ENCODE data around the gene CYB5R4.
"Not testable (repeated sequence)": the region's sequence is repeated elsewhere in the genome, so short reads cannot be mapped to it uniquely, and the experiment has no call there.

Gene CYB5R4

DNA sequence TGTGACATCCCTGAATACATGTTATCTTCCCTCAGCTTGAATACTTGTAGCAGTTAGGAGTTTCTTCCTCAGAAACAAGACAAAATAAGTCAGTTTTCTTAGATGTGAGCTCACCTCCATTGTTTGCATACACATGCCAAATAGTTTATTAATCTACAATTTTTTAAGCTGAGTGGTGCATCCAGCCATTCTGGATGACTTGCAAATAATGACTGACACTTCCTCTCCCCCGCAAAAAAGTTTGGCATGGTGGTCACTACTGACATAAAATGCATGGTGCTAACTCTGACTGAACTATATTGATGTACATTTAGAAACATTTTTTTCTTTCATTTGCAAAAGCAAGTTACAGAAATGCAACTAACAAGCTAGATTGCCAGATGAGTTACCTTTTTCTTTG lies 55.5 kb downstream of the CYB5R4 start:
- DNase-seq (ENCODE audit: low read depth), result no peak

DNA sequence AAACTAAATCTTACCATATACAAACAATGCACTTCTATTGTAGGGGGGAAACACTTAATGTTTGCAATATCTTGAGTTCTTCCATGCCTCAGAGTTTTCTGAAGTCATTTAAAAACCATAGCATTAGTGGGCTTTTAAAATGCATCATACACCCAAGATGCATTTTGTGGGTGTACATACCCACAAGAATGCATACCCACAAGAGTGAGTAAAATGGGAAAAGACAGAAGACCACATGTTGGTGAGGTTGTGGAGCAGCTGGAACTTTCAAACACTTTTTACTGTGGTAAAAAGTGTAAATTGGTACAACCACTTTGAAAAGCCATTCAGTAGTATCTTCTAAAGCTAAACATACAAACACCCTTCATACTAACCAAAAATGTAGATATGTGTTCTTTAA lies 57.5 kb downstream of the CYB5R4 start:
- no peak for DNase-seq (ENCODE audit: low read depth)

DNA sequence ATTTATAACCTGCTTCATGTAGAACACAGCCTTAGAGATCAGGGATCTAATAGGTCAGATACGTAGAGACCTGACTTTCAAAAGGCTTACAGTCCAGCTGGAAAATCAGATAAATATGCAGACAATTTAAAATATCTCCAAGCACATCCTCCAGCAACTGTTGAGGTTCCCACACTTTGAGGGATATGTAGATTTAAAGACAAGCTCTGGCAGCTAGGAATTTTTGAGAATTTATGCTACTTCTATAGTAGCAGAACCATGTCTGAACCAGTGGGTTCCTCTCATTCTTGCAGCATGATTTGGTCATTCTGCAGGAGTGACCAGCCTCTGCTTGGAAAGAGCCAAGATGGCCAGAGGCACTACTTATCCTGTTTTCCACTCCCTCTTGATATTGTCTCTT lies 60.5 kb downstream of the CYB5R4 start:
- DNase-seq (ENCODE audit: low read depth), result peak; percentile 1

DNA sequence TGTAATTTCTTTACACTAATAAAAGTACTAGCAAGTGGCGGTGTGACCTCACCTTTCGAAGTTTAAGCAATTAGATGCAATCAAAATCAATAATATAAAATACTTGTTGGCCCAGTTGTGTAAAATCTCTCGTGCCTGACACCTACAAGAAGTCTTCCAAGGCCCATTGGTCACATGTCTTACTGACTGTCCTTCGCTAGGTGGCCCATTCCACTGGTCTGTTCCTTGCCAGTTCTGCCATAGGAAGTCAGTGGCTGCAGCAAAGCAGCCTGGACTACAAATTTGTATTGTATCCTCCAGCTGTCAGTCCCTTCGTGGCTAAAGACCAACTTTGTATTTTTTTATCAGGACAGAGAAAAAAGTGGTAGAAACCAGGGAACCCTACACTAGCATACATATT lies 61.8 kb downstream of the CYB5R4 start:
- DNase-seq (ENCODE audit: low read depth), result no peak

DNA sequence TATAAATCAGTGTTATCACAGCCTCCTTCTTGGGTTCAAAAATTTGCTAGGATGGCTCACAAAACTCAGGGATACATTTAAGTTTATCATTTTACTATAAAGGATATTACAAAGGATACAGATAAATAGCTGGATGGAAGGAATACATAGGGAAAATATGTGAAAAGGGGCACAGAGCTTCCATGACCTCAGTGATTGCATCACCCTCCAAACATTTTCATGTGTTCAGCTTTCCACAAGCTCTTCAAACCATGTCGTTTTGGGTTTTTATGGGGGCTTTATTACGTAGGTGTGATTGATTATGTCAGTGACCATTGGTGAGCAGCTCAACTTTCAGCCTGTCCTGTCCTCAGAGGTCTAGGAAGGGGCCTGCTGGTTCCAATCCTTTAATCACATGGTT lies 68.0 kb downstream of the CYB5R4 start:
- no peak for DNase-seq (ENCODE audit: low read depth)

DNA sequence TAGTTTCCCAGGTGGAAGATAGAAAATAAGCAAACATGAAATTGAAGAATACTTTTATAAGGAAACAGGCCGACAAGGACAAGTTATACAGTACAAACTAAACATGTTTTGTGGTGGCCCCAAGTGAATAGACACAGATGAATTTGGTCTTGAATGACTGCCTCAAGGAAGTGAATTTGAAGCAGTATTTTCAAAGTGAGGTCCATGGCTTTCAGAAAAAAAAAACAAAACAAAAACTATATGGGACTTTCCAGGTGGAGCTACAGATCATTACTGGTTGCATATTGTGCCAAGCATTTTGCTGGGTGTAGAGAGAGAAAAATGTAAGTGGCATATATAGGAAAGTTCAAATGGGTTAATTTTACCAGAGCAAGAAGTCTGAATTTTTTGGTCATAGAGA lies 68.8 kb downstream of the CYB5R4 start:
- no peak for DNase-seq (ENCODE audit: low read depth)

DNA sequence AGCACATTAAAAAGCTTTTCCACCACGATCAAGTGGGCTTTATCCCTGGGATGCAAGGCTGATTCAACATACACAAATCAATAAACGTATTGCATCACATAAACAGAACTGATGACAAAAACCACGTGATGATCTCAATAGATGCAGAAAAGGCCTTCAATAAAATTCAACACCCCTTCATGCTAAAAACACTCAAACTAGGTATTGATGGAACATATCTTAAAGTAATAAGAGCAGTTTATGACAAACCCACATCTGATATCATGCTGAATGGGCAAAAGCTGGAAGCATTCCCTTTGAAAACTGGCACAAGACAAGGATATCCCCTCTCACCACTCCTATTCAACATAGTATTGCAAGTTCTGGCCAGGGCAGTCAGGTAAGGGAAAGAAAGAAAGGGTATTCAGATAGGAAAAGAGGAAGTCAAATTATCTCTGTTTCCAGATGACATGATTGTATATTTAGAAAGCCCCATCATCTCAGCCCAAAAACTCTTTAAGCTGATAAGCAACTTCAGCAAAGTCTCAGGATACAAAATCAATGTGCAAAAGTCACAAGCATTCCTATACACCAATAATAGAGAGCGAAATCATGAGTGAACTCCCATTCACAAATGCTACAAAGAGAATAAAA lies 86.8 kb downstream of the CYB5R4 start:
- not testable (repeated sequence) for DNase-seq (ENCODE audit: low read depth)

DNA sequence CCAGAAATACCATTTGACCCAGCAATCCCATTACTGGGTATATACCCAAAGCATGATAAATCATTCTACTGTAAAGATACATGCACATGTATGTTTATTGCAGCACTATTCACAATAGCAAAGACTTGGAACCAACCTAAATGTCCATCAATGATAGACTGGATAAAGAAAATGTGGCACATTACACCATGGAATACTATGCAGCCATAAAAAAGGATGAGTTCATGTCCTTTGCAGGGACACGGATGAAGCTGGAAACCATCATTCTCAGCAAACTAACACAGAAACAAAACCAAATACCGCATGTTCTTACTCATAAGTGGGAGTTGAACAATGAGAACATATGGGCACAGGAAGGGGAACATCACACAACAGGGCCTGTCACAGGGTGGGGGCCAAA lies 88.5 kb downstream of the CYB5R4 start:
- not testable (repeated sequence) for DNase-seq (ENCODE audit: low read depth)

DNA sequence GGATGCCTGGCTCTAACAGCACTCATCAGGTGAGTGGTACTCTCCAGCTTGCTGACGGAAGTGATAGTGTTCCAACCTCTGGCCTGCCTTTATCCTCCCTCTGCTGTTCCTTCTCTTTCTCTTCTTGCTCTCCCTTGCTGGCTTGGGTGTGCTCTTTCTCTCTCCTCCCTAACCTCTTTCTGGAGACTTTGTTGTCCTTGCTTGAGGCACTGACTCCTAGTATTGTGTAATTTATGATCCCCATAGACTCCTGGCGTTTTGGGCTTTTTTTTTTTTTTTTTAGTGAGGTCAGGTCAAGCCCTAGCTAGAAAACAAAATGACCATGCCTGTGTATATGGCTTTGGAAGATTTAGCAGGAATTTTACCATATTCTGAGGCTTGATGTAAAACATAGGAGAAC lies 89.4 kb downstream of the CYB5R4 start:
- DNase-seq (ENCODE audit: low read depth), result no peak

DNA sequence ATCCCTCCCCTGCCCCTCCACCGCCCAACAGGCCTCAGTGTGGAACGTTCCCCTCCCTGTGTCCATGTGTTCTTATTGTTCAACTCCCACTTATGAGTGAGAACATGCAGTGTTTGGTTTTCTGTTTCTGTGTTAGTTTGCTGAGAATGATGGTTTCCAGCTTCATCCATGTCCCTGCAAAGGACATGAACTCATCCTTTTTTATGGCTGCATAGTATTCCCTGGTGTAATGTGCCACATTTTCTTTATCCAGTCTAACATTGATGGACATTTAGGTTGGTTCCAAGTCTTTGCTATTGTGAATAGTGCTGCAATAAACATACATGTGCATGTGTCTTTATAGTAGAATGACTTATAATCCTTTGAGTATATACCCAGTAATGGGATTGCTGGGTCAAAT lies 91.9 kb downstream of the CYB5R4 start:
- not testable (repeated sequence) for DNase-seq (ENCODE audit: low read depth)

DNA sequence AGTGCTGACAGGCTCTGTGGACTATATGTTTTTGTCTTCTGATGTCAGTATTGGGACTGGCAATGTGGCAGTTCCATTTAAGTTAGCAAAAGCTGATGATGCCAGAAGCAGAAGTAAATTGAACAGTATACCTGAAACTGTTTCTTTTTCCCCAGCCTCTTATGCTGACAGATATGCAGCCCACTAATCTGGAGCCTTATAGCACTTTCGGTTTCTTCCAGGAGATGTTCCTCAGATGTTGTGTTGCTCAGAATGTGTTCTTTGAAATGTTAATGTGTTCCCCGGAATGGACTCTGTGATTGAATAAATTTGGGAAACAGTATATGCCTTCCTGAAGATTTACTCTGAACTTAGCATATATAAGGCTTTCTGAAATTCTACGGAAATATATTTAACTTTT lies 93.3 kb downstream of the CYB5R4 start:
- no peak for DNase-seq (ENCODE audit: low read depth)

DNA sequence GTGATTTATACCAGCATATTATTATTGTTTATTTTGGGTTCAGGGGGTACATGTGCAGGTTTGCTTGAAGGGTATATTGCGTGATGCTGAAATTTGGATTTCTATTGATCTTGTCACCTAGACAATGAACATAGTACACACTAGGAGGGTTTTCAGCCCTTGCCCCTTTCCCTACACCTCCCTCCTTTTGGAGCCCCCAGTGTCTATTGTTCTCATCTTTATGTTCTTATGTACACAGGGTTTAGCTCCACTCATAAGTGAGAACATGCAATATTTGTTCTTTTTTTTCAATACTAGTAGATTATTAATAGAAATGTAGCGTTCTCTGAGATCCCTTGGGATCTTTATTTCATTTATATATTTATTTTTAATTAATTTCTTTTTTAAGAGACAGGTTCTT lies 94.9 kb downstream of the CYB5R4 start:
- DNase-seq (ENCODE audit: low read depth), result no peak

DNA sequence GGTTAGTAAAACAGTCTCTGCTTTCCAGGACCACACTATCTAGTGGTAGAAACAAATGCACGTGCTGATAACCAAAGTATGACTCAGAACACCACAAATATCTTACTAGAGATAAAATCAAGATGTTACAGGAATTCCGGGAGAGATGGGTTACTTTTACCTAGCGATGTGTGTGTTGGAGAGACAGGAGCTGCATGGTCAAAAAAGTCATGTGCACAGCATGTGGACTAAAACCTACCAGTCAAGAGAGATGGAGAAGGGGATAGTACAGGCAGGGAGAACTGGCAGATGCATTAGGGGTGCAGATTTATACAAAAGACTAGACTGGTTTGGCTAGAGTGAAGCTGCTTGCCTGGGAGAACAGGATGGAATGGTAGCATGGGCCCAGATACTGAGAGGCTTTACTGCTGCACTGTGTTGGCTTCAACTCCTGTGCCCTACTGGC lies 98.8 kb downstream of the CYB5R4 start:
- DNase-seq (ENCODE audit: low read depth), result no peak

DNA sequence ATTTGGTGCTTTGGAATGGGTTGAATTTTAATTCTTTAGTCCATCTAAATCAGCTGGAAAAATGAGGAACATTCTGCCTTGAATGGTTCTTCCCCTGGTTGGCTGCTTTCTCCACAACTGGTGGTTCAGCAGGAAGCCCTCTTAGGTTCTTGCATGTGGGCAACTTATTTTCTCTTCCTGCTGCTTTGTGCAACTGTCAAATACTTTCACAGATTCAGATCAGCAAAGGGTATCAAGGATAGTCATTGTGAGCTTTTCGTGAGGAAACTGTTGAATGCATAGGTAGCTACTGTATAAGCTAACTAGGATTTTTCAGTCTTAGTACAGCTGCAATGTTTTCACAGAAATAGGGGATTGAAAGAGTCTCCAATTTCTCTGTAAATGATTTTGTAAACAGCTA lies 101.2 kb downstream of the CYB5R4 start:
- DNase-seq (ENCODE audit: low read depth), result no peak

DNA sequence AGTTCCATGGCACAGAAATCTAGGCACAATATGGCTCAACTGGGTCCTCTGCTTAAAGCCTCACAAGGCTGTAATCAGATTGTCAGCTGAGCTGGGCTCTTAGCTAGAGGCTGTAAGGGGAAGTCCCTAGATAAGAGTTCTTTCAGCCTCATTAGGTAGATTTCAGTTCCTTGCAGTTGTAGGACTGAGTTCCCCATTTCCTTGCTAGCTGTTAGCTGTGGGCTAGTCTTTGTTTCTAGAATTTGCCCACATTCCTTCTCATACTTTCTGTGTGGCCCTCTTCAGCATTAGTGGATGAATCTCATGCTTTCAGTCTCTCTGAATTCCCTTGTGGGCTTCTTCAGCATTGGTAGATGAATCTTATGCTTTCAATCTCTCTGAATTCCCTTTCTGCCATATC lies 103.1 kb downstream of the CYB5R4 start:
- no peak for DNase-seq (ENCODE audit: low read depth)

DNA sequence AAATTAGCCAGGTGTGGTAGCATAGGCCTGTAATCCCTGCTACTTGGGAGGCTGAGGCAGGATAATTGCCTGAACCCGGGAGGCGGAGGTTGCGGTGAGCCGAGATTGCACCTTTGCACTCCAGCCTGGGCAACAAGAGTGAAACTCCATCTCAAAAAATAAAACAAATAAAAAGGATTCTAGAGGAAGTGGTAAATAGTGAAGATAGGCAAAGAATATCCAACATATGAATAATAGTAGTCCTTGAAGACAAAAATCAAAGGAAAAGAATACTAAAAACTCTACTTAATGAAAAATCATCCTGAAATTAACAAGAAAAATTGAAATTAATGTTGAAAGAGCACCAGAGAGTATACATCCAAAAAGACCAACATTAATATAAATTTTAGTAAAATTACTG lies 107.0 kb downstream of the CYB5R4 start:
- DNase-seq (ENCODE audit: low read depth), result no peak

DNA sequence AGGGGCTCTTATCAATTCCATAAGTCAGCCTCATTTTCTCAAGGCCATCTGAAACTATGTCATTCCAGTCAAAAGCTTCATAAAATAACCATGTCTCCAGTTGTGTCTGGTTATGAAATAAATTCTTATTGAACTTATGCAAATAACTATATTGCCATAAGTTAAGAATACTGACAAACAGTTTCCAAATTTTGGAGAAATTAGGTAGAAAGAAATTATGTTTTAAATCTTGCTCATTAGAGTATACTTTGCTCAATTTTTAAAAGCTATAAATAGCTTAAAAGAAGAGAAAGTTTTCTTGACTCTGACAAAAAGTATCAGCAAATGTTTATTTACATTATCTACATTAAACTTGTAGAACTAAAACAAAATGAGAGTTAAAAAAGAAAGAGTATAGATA lies 111.1 kb downstream of the CYB5R4 start:
- DNase-seq (ENCODE audit: low read depth), result no peak

DNA sequence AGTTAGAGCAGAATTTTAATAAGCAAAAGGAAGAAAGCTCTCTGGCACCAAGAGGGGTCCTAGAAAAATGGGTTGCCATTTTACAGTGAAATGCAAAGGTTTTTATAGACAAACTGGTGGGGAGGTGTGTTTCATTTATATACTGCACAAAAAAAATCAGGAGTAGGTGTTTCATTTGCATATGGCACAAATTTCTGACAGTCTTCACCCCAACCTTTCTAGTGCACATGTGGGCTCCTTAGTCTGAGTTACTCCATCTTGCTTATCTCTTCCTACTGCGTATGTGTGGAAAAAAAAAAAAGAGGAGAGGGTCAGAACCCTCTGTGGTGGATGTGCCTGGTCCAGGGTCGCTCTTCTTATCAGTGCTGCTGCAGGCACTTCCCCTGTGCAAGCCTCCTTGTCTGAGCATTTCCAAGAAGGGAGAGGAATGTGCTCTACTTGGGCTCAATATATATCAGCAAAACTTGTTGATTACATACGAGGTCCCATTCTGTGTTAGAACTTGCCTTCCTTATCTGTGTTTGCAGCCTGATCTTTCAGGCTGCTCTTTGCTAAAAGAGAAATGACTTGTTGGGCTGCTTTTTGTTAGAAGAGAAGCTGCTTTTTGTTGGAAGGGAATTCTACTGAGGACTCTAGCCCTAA lies 115.0 kb downstream of the CYB5R4 start:
- no peak for DNase-seq (ENCODE audit: low read depth)

DNA sequence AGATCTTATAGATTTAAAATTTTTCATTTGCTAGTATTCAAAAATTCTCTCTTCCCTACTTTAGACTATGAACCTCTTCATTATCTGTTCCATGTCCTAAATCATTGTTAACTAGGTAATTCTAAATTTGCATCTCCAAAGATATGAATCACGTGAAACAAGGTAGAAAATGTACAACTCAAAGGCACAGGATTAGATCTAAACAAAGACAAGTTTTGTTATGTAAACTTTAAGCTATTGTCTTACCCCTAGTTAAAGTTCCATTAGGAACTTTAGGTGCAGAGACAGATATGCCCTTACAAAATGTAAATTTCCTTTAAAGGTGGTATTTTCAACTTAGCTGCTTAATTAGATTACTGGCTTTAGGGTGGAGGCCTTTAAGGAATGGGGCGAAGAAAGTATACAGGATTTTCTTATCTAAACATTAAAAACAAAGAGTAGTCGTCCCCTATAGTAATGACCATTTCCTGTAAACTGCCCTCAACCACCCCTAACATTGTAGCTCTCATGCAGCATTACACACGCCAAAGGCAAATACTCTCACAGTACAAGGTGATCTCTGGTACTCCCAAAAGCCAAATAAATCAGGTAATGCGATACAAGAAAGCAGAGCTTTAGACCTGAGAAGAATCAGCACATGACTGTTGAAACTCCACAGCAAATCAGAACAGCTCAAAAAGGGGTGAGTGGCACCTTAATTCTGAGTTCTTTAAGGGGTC lies 116.7 kb downstream of the CYB5R4 start:
- no peak for DNase-seq (ENCODE audit: low read depth)

DNA sequence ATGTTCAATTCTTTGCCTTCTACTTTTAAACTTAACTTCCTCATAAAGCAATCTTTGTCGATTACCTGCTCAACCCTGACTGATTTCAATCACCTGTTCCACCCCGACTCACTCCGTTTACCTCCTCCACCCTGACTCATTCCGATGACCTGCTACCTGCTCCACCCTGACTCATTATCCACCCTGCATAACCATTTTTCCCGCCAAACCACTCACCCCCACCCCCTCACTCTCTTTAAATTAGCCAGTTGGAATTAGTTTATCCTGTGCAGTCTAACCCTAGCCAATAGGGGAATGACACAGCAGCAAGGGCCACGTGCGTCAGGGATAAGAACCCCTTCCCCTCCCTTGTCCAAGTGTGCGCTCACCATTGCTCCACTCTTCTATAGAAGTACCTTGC lies 117.4 kb downstream of the CYB5R4 start:
- DNase-seq (ENCODE audit: low read depth), result no peak

DNA sequence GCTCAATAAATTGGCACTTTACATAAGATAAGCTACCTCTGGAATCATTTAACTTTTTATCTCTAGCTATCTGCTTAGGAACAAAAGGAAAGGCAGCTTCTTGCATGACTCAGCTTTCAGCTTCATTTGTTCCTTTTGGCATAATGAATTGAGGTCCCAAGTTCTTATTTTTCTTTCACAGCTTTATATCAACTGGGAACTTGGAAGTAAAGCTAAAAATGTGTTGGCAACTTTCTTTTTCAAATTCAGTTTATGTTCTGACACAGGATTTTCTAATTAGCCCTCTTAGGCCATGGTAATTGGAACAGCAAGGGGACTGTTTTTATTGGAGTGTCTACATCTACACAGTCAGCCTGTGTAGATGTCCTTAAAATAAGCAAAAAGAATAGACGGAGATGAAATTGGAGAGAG lies 118.8 kb downstream of the CYB5R4 start:
- no peak for DNase-seq (ENCODE audit: low read depth)

DNA sequence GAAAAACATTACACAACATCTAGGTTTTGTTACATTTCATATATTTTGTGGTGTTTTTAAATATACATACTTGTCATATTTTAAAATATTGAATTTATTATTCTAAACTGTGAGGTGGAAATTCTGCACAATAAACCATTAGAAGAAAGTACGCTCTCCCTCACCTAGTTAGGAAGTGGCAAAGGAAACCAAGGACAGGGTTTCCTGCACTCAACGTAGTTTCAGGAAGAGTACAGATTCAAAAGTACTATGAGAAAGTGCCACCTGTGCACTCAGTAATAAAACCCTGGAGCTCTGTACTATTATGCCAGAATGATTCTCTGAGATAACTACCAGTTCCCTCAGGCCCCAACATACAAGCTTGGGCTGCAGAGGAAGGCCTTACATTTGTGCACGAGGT lies 119.5 kb downstream of the CYB5R4 start:
- DNase-seq (ENCODE audit: low read depth), result no peak

DNA sequence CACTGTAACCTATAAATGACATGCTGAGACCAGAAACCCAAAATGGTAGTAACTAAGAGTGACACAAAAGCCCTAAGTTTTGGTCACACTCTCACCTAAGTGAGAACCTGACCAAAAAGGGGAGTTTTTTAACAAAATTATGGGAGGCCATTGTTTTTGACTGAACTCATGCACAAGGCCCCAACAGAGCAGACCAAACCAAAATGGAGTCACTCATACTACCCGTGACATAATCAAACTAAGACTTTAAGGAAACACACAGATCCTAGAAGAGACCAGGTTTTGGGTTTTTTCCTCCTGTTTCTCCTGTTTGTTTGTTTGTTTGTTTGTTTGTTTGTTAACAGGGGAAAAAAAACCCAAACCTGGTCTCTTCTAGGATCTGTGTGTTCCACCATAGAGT lies 124.9 kb downstream of the CYB5R4 start:
- no peak for DNase-seq (ENCODE audit: low read depth)

DNA sequence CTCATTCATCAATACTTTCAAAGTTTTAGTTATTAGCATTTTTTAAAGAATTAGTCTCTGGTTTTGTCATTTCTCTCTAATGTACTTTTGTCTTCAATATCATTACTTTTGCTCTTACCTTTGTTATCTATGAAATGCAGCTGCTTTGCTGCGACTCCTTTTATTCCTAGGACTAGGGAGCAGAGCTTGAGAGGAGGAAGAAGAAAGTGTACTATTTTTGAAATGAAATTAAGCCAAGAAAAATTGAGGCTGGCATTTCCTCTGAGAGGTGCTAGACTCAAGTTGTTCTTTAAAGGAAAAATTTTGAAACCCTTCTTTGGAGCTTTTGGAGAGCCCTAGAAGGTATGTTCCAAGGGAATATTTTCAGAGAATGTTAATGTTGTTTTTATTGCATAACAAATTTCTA lies 125.8 kb downstream of the CYB5R4 start:
- DNase-seq (ENCODE audit: low read depth), result no peak

Data from non-pigmented ciliary epithelial cell (primary cell).